ENCODE data around the gene CARS1.

GRCh38 chr11:3077846-3078440 is 20.7 kb upstream of the CARS1 start:
- TF ChIP-seq CTCF (IDR thresholded peaks at IDR 0.05) (no peak), POLR2A (IDR thresholded peaks at IDR 0.05) (no peak)

Data from Peyer's patch (tissue), 4 donors.